Left hindlimb (tissue), 1 donor: Measurements from ENCODE around the gene CTNNA3.
A peak's percentile ranks its signal among the peaks of the same experiment; 100 is the strongest.
"Not testable (repeated sequence)": the region's sequence is repeated elsewhere in the genome, so short reads cannot be mapped to it uniquely, and the experiment has no call there.

Experiments
- DNase-seq: peaks from one replicate; pipeline ENCODE4 v3.0.0-alpha.2; 2018

The CTNNA3 gene

GRCh38 chr10:67599597-67599996, 96.4 kb downstream of the CTNNA3 start:
- no peak for DNase-seq

GRCh38 chr10:67596641-67597040, 99.4 kb downstream of the CTNNA3 start:
- no peak for DNase-seq

GRCh38 chr10:67587771-67588170, 108.2 kb downstream of the CTNNA3 start:
- DNase-seq: no peak

GRCh38 chr10:67575532-67575931, 120.5 kb downstream of the CTNNA3 start:
- no peak for DNase-seq

- DNase-seq: no peak
Measured at GRCh38 chr10:67573484-67573883, 122.5 kb downstream of the CTNNA3 start.

GRCh38 chr10:67571503-67571902, 124.5 kb downstream of the CTNNA3 start:
- no peak for DNase-seq

GRCh38 chr10:67558311-67558710, 137.7 kb downstream of the CTNNA3 start:
- DNase-seq: not testable (repeated sequence)

GRCh38 chr10:67553254-67553653, 142.7 kb downstream of the CTNNA3 start:
- DNase-seq: no peak

- no peak for DNase-seq
Measured at GRCh38 chr10:67550838-67551402, 145.1 kb downstream of the CTNNA3 start.

GRCh38 chr10:67550046-67550445, 145.9 kb downstream of the CTNNA3 start:
- no peak for DNase-seq

- no peak for DNase-seq
Measured at GRCh38 chr10:67549390-67549789, 146.6 kb downstream of the CTNNA3 start.

- no peak for DNase-seq
Measured at GRCh38 chr10:67541411-67541810, 154.6 kb downstream of the CTNNA3 start.

- no peak for DNase-seq
Measured at GRCh38 chr10:67539312-67539711, 156.7 kb downstream of the CTNNA3 start.

- DNase-seq: no peak
Measured at GRCh38 chr10:67537906-67538305, 158.1 kb downstream of the CTNNA3 start.

GRCh38 chr10:67533376-67533775, 162.6 kb downstream of the CTNNA3 start:
- DNase-seq: no peak

- not testable (repeated sequence) for DNase-seq
Measured at GRCh38 chr10:67530990-67531389, 165.0 kb downstream of the CTNNA3 start.

GRCh38 chr10:67527351-67527750, 168.6 kb downstream of the CTNNA3 start:
- DNase-seq: no peak

GRCh38 chr10:67521546-67521945, 174.4 kb downstream of the CTNNA3 start:
- no peak for DNase-seq

GRCh38 chr10:67520924-67521520, 175.0 kb downstream of the CTNNA3 start:
- DNase-seq: peak; percentile 42

GRCh38 chr10:67519434-67519833, 176.6 kb downstream of the CTNNA3 start:
- no peak for DNase-seq

- no peak for DNase-seq
Measured at GRCh38 chr10:67518756-67519155, 177.2 kb downstream of the CTNNA3 start.

- DNase-seq: no peak
Measured at GRCh38 chr10:67518043-67518442, 178.0 kb downstream of the CTNNA3 start.

- DNase-seq: no peak
Measured at GRCh38 chr10:67506757-67507091, 189.3 kb downstream of the CTNNA3 start.

GRCh38 chr10:67506083-67506756, 189.8 kb downstream of the CTNNA3 start:
- DNase-seq: no peak
